GM18951 (cell line): ENCODE results near the gene GLI2.

ENCODE experiments used
- POLR2A ChIP-seq: IDR thresholded peaks from 4 replicates; pipeline ENCODE4 v1.6.1; 2011; ENCODE audit warnings: mild to moderate bottlenecking; ENCODE audit not compliant: insufficient read length, insufficient read depth; ENCODE audit errors: extremely low read depth
- in situ Hi-C: fragments of 300-500 bp; cut with MboI; formaldehyde crosslinking; loops from one replicate; pipeline ENCODE4 v1.12.0; 2022; ENCODE audit warnings: low sequenced_read_pairs, mixed read lengths, inconsistent platforms; ENCODE audit not compliant: unreplicated experiment

Gene GLI2

DNA sequence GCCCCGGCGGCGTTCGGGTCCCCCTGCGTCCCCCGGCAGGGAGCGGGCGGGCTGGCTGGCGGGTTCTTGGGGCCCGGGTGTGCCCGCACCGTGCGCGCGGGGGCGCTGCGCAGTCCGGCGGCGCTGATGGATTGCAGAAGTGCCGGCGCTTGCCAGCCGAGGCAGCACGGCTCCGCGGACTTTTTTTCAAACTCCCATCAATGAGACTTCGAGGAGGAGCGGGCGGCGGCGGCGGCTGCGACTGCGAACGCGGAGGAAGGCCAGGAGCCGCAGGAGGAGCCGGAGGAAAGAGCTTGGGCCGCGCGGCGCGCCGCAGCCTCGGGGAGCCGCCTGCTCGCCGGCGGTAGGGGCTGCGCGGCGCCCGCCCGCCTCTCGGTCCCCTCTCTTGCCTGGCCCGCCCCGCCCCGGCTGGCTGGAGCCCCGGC, at the start of gene GLI2:
Gene GLI2, plus strand, starts transcription at position 123 of the 425 bp plus-strand sequence. CDS start 61,453 bp downstream, outside the sequence.
- in situ Hi-C loops = no loop called here
- no peak for TF ChIP-seq POLR2A

DNA sequence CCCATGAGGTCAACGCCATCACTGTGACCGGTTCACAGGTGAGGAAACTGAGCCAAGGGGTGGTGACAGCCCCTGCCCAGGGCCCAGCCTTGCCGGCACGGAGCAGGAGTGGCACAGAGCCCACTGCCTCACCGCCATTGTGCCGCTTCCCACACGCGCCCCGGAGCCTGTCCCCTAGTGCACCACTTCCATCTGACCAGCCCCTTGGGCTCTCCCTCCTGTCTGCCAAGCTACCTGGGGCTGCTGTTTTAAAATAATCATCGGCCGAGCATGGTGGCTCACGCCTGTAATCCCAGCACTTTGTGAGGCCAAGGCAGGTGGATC, 49.7 kb upstream of the GLI2 start:
- no peak for TF ChIP-seq POLR2A
- in situ Hi-C loops = no loop called here

DNA sequence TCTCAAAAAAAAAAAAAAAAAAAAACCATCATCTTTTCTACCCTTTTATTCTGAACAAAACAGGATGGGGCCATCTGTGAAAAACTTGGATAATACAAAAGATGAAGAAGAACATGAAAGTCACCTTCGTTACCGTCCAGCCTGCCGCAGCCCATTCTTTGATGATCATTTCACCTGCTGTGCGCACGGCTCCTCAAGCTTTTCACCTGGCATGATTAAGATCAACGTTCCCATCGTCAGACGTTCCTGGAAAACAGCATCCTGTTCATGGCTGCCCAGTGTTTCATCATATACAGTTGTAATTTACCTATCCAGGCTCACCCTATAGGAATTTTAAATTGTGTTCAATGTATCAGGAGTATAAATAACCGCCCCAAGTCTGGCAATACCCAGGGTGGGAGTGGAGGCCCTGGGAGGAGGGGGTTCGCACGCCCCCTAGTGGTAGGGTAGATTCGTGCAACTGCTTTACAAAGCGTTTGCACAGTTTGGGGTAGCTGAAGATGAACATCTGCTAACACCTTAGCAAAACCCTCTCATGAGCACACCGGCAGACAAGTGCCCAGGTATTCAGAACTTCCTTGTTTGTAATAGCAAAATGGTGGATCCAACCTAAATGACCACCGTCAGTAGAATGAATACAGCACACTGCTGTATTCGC, 49.0 kb upstream of the GLI2 start:
- in situ Hi-C loops = no loop called here
- no peak for TF ChIP-seq POLR2A

DNA sequence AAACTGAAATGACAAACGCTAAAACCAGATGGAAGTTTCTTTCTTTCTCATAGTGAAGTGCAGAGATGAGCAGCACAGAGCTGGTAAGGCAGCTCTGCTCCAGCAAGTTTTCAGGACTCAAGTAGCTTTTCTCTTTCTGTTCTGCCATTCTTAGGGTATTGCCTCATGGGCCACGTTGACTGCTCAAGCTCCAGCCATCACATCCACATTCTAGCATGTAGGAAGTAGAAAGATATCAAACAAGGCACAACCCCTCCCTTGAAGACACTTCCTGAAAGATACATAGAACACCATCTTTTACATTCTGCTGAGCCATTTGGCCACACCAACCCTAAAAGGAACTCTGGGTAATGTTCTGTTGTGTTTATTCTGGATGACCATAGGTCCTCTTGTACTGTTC, 48.5 kb upstream of the GLI2 start:
- in situ Hi-C loops = no loop called here
- TF ChIP-seq POLR2A = no peak

DNA sequence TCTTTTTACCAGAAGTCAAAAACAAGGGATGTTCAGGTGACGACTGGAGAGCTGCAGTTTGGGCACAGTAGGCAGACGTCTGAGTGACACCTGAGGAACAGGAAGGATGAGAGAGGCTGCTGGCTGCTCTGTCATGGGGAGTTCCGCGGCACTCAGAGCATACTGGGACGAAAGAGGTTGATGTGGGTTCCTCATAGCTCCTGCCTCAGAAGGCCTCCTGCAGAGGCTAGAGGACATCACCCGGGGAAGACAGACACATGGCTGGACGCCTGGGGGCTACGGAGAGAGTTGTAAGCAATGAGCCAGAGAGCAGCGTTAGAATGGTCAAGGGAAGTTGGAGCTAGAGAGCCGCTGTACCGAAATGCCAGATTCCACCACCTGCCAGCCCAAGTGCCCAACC, 45.1 kb upstream of the GLI2 start:
- in situ Hi-C loops = loop anchor here (10.0 kb wide), 1 partner anchor 394 kb away; no protein-coding TSS in a partner anchor
- TF ChIP-seq POLR2A = no peak

DNA sequence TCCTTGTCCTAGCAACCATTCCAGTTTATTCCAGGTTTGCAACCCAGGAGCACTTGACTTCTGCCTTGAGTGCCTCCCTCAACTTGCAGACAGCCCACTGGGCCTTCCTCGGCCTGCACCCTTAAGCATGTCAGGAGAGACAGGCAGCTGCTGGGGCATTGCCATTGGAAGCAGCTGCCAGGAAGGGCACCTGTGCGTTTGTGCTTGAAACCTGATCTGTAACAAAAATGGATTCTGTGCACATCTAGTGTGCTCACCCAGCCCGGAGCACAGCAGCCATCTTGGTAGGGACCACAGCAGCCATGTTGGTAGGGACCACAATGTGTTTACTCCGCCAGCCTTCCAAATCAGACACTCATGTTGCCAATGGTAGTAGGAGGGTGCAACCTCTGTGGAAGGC, 44.3 kb upstream of the GLI2 start:
- in situ Hi-C loops = loop anchor here (10.0 kb wide), 1 partner anchor 393 kb away; no protein-coding TSS in a partner anchor

DNA sequence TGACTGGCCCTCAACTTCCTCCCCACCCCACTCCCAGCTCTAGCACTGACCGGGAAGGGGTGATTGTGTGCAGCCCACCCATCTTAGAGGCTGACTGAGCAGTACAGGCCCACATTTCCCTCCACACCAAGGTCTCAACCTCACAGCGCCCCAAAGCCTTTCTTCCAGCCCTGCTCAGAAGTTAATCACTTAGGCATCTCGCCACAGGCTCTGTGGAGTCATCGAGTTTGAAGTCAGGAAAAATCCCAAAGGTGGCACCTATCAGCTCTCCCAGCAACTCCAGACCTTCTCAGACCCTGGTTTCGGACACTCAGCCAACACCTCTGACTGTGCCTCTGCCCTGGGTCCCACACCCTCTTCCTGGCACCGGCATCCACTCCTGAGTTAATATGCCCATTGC, 43.0 kb upstream of the GLI2 start:
- in situ Hi-C loops = loop anchor here (10.0 kb wide), 1 partner anchor 392 kb away; no protein-coding TSS in a partner anchor
- TF ChIP-seq POLR2A = no peak

More for the DNA sequence above, 44.3 kb upstream of the GLI2 start:
- TF ChIP-seq POLR2A = no peak

DNA sequence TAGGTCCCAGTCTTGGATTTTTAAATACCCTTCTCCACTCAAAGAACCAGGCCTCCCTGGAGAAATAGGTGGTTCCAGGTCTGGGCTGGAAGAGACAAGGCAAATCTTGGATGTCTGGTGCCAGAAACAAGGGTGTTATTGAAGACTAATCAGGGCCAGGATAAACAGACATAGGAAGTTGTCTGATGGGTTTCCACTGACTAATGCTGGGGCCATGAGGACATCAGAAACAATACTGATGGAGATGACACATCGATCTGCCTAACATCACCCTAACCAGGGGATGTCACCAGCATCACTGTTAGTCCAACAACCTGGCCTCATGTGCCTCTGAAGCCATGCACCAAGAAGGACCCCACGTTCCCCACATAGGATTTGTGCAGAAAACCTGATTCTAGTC, 42.5 kb upstream of the GLI2 start:
- in situ Hi-C loops = loop anchor here (10.0 kb wide), 1 partner anchor 392 kb away; no protein-coding TSS in a partner anchor
- TF ChIP-seq POLR2A = no peak

DNA sequence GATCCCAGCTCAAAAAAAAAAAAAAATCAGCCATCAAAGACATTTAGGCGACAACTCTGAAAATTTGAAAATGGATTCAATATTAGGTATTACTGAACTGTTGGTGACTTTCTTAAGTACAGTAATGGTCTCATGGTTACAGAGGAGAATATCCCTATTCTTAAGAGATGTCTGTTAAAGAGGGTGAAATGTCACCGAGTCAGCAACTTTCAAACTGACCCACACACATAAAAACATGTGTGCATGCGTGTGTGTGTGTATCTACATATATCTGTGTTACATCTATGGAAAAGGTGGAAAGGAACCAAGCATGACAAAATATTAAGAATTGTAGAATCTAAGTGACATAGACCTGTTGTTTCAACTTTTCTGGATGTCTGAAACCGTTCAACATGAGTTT, 41.6 kb upstream of the GLI2 start:
- in situ Hi-C loops = loop anchor here (10.0 kb wide), 1 partner anchor 391 kb away; no protein-coding TSS in a partner anchor
- no peak for TF ChIP-seq POLR2A

DNA sequence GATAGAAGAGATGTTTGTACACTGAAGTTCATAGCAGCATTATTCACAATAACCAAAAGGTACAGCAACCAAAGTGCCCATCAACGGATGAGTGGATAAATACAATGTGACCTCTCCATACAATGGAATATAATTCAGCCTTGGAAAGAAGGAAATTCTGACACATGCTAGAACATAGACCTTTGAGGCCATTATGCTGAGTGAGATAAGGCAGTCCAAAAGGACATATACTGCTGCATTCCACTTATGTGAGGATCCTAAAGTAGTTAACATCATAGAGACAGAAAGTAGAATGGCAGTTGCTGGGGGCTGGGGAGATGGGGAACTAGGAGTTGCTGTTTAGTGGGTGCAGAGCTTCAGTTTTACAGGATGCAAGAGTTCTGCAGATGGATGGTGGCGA, 38.2 kb upstream of the GLI2 start:
- TF ChIP-seq POLR2A = no peak
- in situ Hi-C loops = loop anchor here (10.0 kb wide), 1 partner anchor 387 kb away; no protein-coding TSS in a partner anchor

DNA sequence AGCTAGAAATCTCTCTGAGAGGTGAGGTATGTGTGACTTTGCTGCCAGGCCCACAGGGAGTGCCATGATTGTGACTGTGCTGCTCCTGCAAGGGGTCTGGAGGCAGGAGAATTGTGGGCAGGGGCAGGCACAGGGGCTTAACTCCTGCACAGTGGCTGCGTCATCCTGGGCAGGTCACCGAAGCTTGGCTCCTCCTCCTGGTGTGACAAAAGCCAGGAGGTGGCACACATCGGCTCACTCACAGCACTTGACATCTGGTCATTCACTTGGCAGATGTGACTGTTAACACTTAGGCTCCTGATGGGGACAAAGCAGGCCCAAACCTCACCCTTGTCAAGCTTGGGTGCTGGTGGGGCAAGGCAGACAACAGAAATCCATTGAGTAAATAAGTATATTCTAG, 36.4 kb upstream of the GLI2 start:
- no peak for TF ChIP-seq POLR2A
- in situ Hi-C loops = loop anchor here (10.0 kb wide), 1 partner anchor 386 kb away; no protein-coding TSS in a partner anchor

DNA sequence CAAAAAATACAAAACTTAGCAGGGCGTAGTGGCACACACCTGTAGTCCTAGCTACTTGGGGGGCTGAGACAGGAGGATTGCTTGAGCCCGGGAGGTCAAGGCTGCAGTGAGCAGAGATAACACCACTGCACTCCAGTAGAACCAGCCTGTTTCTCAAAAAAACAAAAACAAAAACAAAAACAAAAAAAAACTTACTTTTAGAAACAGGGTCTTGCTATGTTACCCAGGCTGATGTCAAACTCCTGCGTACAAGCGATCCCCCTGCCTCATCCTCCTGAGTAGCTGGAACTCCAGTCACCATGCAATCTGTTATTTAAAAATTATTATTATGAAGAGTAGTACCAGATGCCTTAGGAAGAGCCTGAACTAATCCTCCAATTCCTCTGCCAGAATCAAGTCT, 35.0 kb upstream of the GLI2 start:
- in situ Hi-C loops = no loop called here
- TF ChIP-seq POLR2A = no peak

DNA sequence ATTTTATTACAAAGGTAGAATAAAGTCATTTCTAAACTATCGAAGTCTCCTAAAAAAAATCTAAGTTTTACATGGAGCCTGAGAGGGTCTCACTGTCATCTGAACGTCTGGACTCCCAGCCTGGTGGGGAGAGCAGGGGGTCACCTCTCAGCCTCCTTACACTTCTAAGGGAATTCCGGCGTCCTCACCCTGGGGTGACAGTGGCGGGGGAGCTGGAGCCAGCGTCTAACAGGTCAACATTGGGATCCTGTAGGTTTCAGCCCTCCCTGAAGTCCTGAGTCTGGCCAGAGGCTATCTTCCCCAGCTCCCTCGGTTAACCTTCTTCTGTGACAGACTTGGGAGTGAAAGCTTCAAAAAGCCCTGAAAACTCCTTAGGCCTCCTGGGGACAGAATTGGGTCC, 34.6 kb upstream of the GLI2 start:
- in situ Hi-C loops = no loop called here
- TF ChIP-seq POLR2A = no peak

DNA sequence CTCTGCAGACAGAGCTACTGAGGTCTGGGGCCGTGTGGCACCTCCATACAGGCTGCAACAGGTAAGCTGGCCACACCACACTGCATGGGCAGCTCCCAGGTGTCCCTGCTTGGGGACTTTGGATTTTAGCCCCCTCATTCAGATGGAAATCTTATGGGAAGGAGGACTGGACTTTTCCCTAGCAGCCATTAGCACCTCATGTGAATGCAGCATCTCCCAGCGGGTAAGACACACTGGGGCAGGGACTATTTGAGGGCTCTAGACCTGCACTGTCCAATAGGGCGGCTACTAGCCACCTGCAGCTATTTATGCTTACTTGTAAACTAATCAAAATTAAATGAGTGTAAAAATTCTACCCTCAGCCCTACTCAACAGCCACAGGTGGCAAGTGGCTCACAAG, 34.2 kb upstream of the GLI2 start:
- in situ Hi-C loops = no loop called here
- no peak for TF ChIP-seq POLR2A
